Thyroid gland (tissue), 4 donors: Measurements from ENCODE around the gene SLC17A9. TPM values are rescaled to one million over a fixed set of nuclear protein-coding genes. Genes with fewer than 3 reads are reported as not detected.

ENCODE experiments used
- DNase-seq, 2 donors: peaks; one replicate each; pipeline ENCODE4 v3.0.0-alpha.2; 2019
- H3K27ac ChIP-seq, 3 donors: fragments of 200-600 bp; sonication (generic); 1 replicate in 2 of 3; 2 replicates in 1 of 3; pipeline ENCODE4 v1.5.1; 2016 to 2019; ENCODE audit warnings: mild to moderate bottlenecking in 1 of 3, moderate library complexity in 1 of 3
- H3K27me3 ChIP-seq: fragments of 200-600 bp; sonication (generic); one replicate; pipeline ENCODE4 v1.5.1; 2019
- H3K36me3 ChIP-seq, 2 donors: fragments of 200-600 bp; sonication (generic); one replicate each; pipeline ENCODE4 v1.5.1; 2016 to 2019
- H3K4me1 ChIP-seq, 2 donors: fragments of 200-600 bp; sonication (generic); one replicate each; pipeline ENCODE4 v1.5.1; 2017 to 2019
- H3K4me3 ChIP-seq, 3 donors: fragments of 200-600 bp; sonication (generic); replicated peaks in 1 of 3; 1 replicate in 2 of 3; 2 replicates in 1 of 3; pipeline ENCODE4 v1.5.1; 2016; ENCODE audit warnings: mild to moderate bottlenecking in 1 of 3
- H3K9me3 ChIP-seq: fragments of 200-600 bp; sonication (generic); one replicate; pipeline ENCODE4 v1.5.1; 2017
- CTCF ChIP-seq, 6 experiments: fragments of 200-600 bp in 3 of 6; fragments of 450-650 bp in 3 of 6; sonication (generic) in 3 of 6; IDR thresholded peaks; one replicate each; pipeline ENCODE4 v1.5.1; 2016 to 2019; ENCODE audit warnings: antibody characterized with exemption in 6 of 6, mild to moderate bottlenecking in 2 of 6, inconsistent platforms in 1 of 6, moderate library complexity in 1 of 6
- POLR2A ChIP-seq, 2 donors: fragments of 450-650 bp; IDR thresholded peaks; one replicate each; pipeline ENCODE4 v1.6.1; 2017; ENCODE audit warnings: antibody characterized with exemption in 2 of 2, mild to moderate bottlenecking in 2 of 2, moderate library complexity in 1 of 2
- WGBS, 2 donors: methylation state at CpG; one replicate each; pipeline ENCODE4 v1.1.5; 2017; 5-methylcytosine and 5-hydroxymethylcytosine counted together
- intact Hi-C: fragments of 100-400 bp; cut with DNase I; formaldehyde crosslinking; loops from one replicate; pipeline ENCODE4 v1.15.1; 2023
- total RNA-seq, 4 donors: library from RNA; depleted of rRNA; stranded (reverse); fragments of >200 nt; gene quantifications; one replicate each; pipeline ENCODE4 v1.2.3, GENCODE V29; 2016

SLC17A9 gene
- total RNA-seq, 4 donors from 2014 or later: 0.68 to 1.6 (median 1.00) TPM

- Histone ChIP-seq H3K9me3 (no peaks in the 10 kb centered on the region), H3K4me3 (no peak overlapping the region), H3K27ac (no peak overlapping the region), H3K27me3 (peaks cover 4% of the 10 kb centered on the region), H3K4me1 (no peaks in the 10 kb centered on the region), H3K36me3 (no peaks in the 10 kb centered on the region)
- WGBS, 2 donors: 73 to 91% methylated on average over 5 of the region's 5 CpGs
- intact Hi-C loops: no loop called here
- DNase-seq: no peak
- TF ChIP-seq POLR2A (IDR thresholded peaks at IDR 0.05): no peak
- TF ChIP-seq CTCF (IDR thresholded peaks at IDR 0.05): no peak
These were observed 45.9 kb downstream of the SLC17A9 start for GRCh38 chr20:62998449-62998848.

- TF ChIP-seq POLR2A (IDR thresholded peaks at IDR 0.05): no peak
- no peak for DNase-seq
- Histone ChIP-seq H3K9me3 (no peaks in the 10 kb centered on the region), H3K4me3 (no peak overlapping the region), H3K27me3 (peaks cover 14% of the 10 kb centered on the region), H3K27ac (no peak overlapping the region), H3K4me1 (no peaks in the 10 kb centered on the region), H3K36me3 (no peaks in the 10 kb centered on the region)
- 74 to 80% methylated on average over 16 of the region's 16 CpGs for WGBS, 2 donors
- intact Hi-C loops: no loop called here
These were observed 47.1 kb downstream of the SLC17A9 start for GRCh38 chr20:62999580-62999979.

GRCh38 chr20:63000036-63000435 is 47.5 kb downstream of the SLC17A9 start:
- DNase-seq: no peak
- Histone ChIP-seq H3K9me3 (no peaks in the 10 kb centered on the region), H3K4me1 (no peaks in the 10 kb centered on the region), H3K27me3 (peaks cover 16% of the 10 kb centered on the region), H3K36me3 (no peaks in the 10 kb centered on the region), H3K4me3 (no peak overlapping the region), H3K27ac (no peak overlapping the region)
- 88 to 90% methylated on average over 4 to 14 of the region's 14 CpGs for WGBS, 2 donors
- no peak for TF ChIP-seq POLR2A (IDR thresholded peaks at IDR 0.05)
- intact Hi-C loops: no loop called here

GRCh38 chr20:63000958-63001357 is 48.4 kb downstream of the SLC17A9 start:
- no peak for TF ChIP-seq POLR2A (IDR thresholded peaks at IDR 0.05)
- no peak for TF ChIP-seq CTCF (IDR thresholded peaks at IDR 0.05)
- Histone ChIP-seq H3K9me3 (no peaks in the 10 kb centered on the region), H3K36me3 (no peaks in the 10 kb centered on the region), H3K27me3 (peaks cover 16% of the 10 kb centered on the region), H3K27ac (no peak overlapping the region), H3K4me3 (no peak overlapping the region), H3K4me1 (no peaks in the 10 kb centered on the region)
- intact Hi-C loops: no loop called here
- 38 to 40% methylated on average over 9 to 11 of the region's 11 CpGs for WGBS, 2 donors
- no peak for DNase-seq

- no peak overlapping the region for H3K27ac ChIP-seq
- 70 to 71% methylated on average over 11 of the region's 11 CpGs for WGBS, 2 donors
- intact Hi-C loops: no loop called here
- H3K4me1 ChIP-seq: peaks cover 0 to 12% of the 10 kb centered on the region in 2 donors
- DNase-seq: no peak
- no peaks in the 10 kb centered on the region for H3K9me3 ChIP-seq
- TF ChIP-seq POLR2A (IDR thresholded peaks at IDR 0.05): no peak
- no peak for TF ChIP-seq CTCF (IDR thresholded peaks at IDR 0.05)
- no peak overlapping the region for H3K4me3 ChIP-seq
- peaks cover 26% of the 10 kb centered on the region for H3K27me3 ChIP-seq
- H3K36me3 ChIP-seq: no peaks in the 10 kb centered on the region
These were observed 50.0 kb downstream of the SLC17A9 start for GRCh38 chr20:63002511-63002910.

- no peak for DNase-seq
- Histone ChIP-seq H3K4me1 (peaks cover 0 to 12% of the 10 kb centered on the region in 2 donors), H3K4me3 (no peak overlapping the region), H3K9me3 (no peaks in the 10 kb centered on the region), H3K27me3 (peaks cover 36% of the 10 kb centered on the region), H3K27ac (no peak overlapping the region), H3K36me3 (no peaks in the 10 kb centered on the region)
- intact Hi-C loops: no loop called here
- no peak for TF ChIP-seq CTCF (IDR thresholded peaks at IDR 0.05)
- TF ChIP-seq POLR2A (IDR thresholded peaks at IDR 0.05): no peak
- WGBS, 2 donors: 10 to 17% methylated on average over 7 to 13 of the region's 13 CpGs
These were observed 51.0 kb downstream of the SLC17A9 start for GRCh38 chr20:63003546-63003945.
